WTC11 (cell line): ENCODE data around the gene RNU2-1. TPM values are rescaled to one million over a fixed set of nuclear protein-coding genes. Genes with fewer than 3 reads are reported as not detected.

ENCODE experiments used
- ZNF263 ChIP-seq: sonication (generic); formaldehyde crosslinking; IDR thresholded peaks from 2 replicates; pipeline ENCODE4 v1.8.1; 2022; ENCODE audit warnings: low read depth, mild to moderate bottlenecking, moderate library complexity, missing genetic modification reagents
- total RNA-seq: library from RNA; stranded (reverse); gene quantifications from 3 replicates; pipeline ENCODE4 v1.2.3, GENCODE V29; 2021

RNU2-1 gene
- total RNA-seq, 1 experiment from 2014 or later, result 6,122 TPM

DNA sequence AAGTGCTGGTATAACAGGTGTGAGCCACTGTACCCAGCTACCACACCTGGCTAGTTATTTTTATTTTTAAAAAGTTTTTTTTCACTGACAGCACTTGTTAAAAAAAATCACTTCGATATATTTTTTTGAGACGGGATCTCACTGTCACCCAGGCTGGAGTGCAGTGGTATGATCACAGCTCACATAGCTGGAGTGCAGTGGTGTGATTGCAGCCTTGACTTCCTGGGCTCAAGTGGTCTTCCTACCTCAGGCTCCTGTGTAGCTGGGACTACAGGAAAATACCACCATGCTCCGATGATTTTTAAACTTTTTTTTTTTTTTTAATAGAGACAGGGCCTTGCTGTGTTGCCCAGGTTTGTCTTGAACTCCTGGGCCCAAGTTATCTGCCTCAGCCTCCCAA, 49.9 kb downstream of the RNU2-1 start (continued):
- TF ChIP-seq ZNF263 (CRISPR knock-in tag), result no peak

Other genes with a start within 250 kb of the RNU2-1 start
- 1,391 to 1,553 TPM (median 1,518 TPM) in 3 replicates for gene RPL27, start 235.6 kb downstream of the RNU2-1 start, total RNA-seq
- gene IFI35, start 227.2 kb downstream of the RNU2-1 start, total RNA-seq, result 3.0 to 4.7 TPM (median 3.8 TPM) in 3 replicates
- 291 to 298 TPM (median 296 TPM) in 3 replicates for gene VAT1, start 211.6 kb downstream of the RNU2-1 start, total RNA-seq
- 46.9 to 51.8 TPM (median 50.2 TPM) in 3 replicates for gene RND2, start 208.7 kb downstream of the RNU2-1 start, total RNA-seq
- 37.8 to 38.4 TPM (median 38.1 TPM) in 3 replicates for gene BRCA1, start 108.6 kb downstream of the RNU2-1 start, total RNA-seq
- 38.4 to 42.8 TPM (median 38.9 TPM) in 3 replicates for gene NBR1, start 62.8 kb downstream of the RNU2-1 start, total RNA-seq
- gene TMEM106A, start 22.1 kb downstream of the RNU2-1 start, total RNA-seq, result 3.8 to 4.4 TPM (median 4.2 TPM) in 3 replicates
- gene CCDC200, start 5.4 kb downstream of the RNU2-1 start, total RNA-seq, result not detected in 3 replicates
- gene ARL4D, start 165.0 kb upstream of the RNU2-1 start, total RNA-seq, result 11.9 to 13.4 TPM (median 13.0 TPM) in 3 replicates
- 47.9 to 58.5 TPM (median 58.3 TPM) in 3 replicates for gene DHX8, start 250.0 kb upstream of the RNU2-1 start, total RNA-seq